Measurements from ENCODE around the gene BMP8B. TPM values are rescaled to one million over a fixed set of nuclear protein-coding genes. Genes with fewer than 3 reads are reported as not detected.

BMP8B gene
- total RNA-seq, 1 experiment from 2014 or later: 0.42 TPM

GRCh38 chr1:39760074-39761008 is 28.3 kb downstream of the BMP8B start:
- Mint-ChIP-seq H3K4me1 (no peaks in the 10 kb centered on the region), H3K4me3 (no peak overlapping the region), H3K36me3 (ENCODE audit: insufficient read depth in 1 of 3, low read depth in 3 of 3) (peaks cover 12 to 38% (median 20%) of the 10 kb centered on the region in 3 experiments), H3K27me3 (ENCODE audit: low read depth) (peaks cover 5% of the 10 kb centered on the region), H3K27ac (no peak overlapping the region), H3K9me3 (peaks cover 7 to 8% of the 10 kb centered on the region in 2 experiments; a peak in 4 of 5 replicates)
- Histone ChIP-seq H2BK12ac (ENCODE audit: insufficient read length, low read depth, low read length) (no peak overlapping the region), H4K5ac (ENCODE audit: insufficient read length, low read depth, low read length) (no peak overlapping the region), H2AFZ (ENCODE audit: low read length) (no peak overlapping the region), H3K4ac (ENCODE audit: low read depth, low read length) (no peak overlapping the region), H3K4me2 (ENCODE audit: insufficient read depth, insufficient read length, low read length) (no peak overlapping the region), H3K23ac (ENCODE audit: insufficient read length, low read depth, low read length) (no peak overlapping the region), H3K79me2 (ENCODE audit: insufficient read depth, low read length) (no peaks in the 10 kb centered on the region), H4K91ac (ENCODE audit: insufficient read length, low read depth, low read length) (no peak overlapping the region), H2BK20ac (ENCODE audit: low read depth, low read length, poor library complexity, severe bottlenecking) (no peak overlapping the region), H3K4me1 (ENCODE audit: insufficient read depth, low read length) (no peaks in the 10 kb centered on the region), H3K18ac (ENCODE audit: insufficient read length, low read depth, low read length) (no peak overlapping the region), H3K27ac (ENCODE audit: insufficient read length, low read depth, low read length) (no peak overlapping the region), H3K23me2 (ENCODE audit: insufficient read length, low read depth, low read length, poor library complexity, severe bottlenecking) (no peaks in the 10 kb centered on the region), H3K79me1 (ENCODE audit: insufficient read depth, low read depth, low read length, poor library complexity, severe bottlenecking) (no peaks in the 10 kb centered on the region), H2BK120ac (ENCODE audit: low read depth, low read length, poor library complexity, severe bottlenecking) (no peak overlapping the region), H3K14ac (ENCODE audit: insufficient read depth, low read length) (no peak overlapping the region), H2BK5ac (ENCODE audit: insufficient read length, low read length) (no peak overlapping the region), H3T11ph (ENCODE audit: low read length) (no peak overlapping the region), H2BK15ac (ENCODE audit: low read depth, low read length) (no peak overlapping the region), H3K56ac (ENCODE audit: insufficient read length, low read depth, low read length) (no peak overlapping the region), H3K9me3 (ENCODE audit: control insufficient read depth, low read depth, low read length) (peaks cover 5% of the 10 kb centered on the region), H3K9ac (ENCODE audit: extremely low read depth, insufficient read length, low read length) (no peak overlapping the region), H3K27me3 (ENCODE audit: insufficient read depth, low read length) (no peaks in the 10 kb centered on the region), H4K20me1 (ENCODE audit: control insufficient read depth, insufficient read depth, insufficient read length) (no peaks in the 10 kb centered on the region), H2AK5ac (ENCODE audit: insufficient read length, low read length) (no peak overlapping the region), H4K8ac (replicated peaks; ENCODE audit: insufficient read length, low read depth, low read length) (no peak overlapping the region)
- no CpG with 5 or more reads among the region's 16 CpGs for WGBS (ENCODE audit: extremely low coverage, insufficient read length, low lambda C conversion rate)
- TF ChIP-seq CTCF (conservative IDR thresholded peaks at IDR 0.05): no peak
- no peak for DNase-seq

All from H9 (cell line).